RWPE1 (cell line): ENCODE measurements around the gene SRBD1.

Source experiments
- CTCF ChIA-PET: fragments of 350-600 bp; sonication (Branson Sonifier 250); formaldehyde crosslinking; extraction: SDS; loops from one replicate; lab custom pipeline; 2021; lab: Yijun Ruan, JAX
- POLR2A ChIA-PET: fragments of 400-600 bp; formaldehyde crosslinking; extraction: SDS; loops from one replicate; lab custom pipeline; 2020; ENCODE audit warnings: antibody characterized with exemption; ENCODE audit not compliant: low non-redundant PET; lab: Yijun Ruan, JAX
- DNase-seq: peaks from one replicate; pipeline ENCODE4 v3.0.0; 2012; ENCODE audit warnings: low spot score
- H3K27ac ChIP-seq: fragments of 450-650 bp; 2 replicates; pipeline ENCODE4 v1.5.1; 2017
- CTCF ChIP-seq: fragments of 450-650 bp; conservative IDR thresholded peaks from 2 replicates; pipeline ENCODE4 v1.5.1; 2017; ENCODE audit warnings: low read depth, mild to moderate bottlenecking

SRBD1 gene

GRCh38 chr2:45404807-45405297 lies 206.2 kb downstream of the SRBD1 start:
- ChIA-PET POLR2A (no interaction called here), CTCF (no interaction called here)
- no peak overlapping the region for H3K27ac ChIP-seq
- no peak for TF ChIP-seq CTCF
- DNase-seq = no peak

- POLR2A ChIA-PET = no interaction called here
- DNase-seq = no peak
- TF ChIP-seq CTCF = no peak
- CTCF ChIA-PET = no interaction called here
- H3K27ac ChIP-seq = no peak overlapping the region
These were observed 208.0 kb downstream of the SRBD1 start for GRCh38 chr2:45403036-45403435.

GRCh38 chr2:45401431-45401922 lies 209.6 kb downstream of the SRBD1 start:
- DNase-seq = no peak
- H3K27ac ChIP-seq = no peak overlapping the region
- no peak for TF ChIP-seq CTCF
- ChIA-PET POLR2A (no interaction called here), CTCF (no interaction called here)

- DNase-seq = no peak
- TF ChIP-seq CTCF = no peak
- H3K27ac ChIP-seq = no peak overlapping the region
- CTCF ChIA-PET = no interaction called here
- POLR2A ChIA-PET = interaction anchor here (0.7 kb wide), 1 partner anchor 30 kb away, joined by 3 read pairs; no protein-coding TSS in a partner anchor
These were observed 211.9 kb downstream of the SRBD1 start for GRCh38 chr2:45399040-45399784.

- TF ChIP-seq CTCF = no peak
- DNase-seq = no peak
- POLR2A ChIA-PET = no interaction called here
- CTCF ChIA-PET = no interaction called here
- H3K27ac ChIP-seq = no peak overlapping the region
These were observed 213.8 kb downstream of the SRBD1 start for GRCh38 chr2:45397292-45397691.

- ChIA-PET CTCF (interaction anchor here (0.6 kb wide), 1 partner anchor 19 kb away, joined by 3 read pairs; no protein-coding TSS in a partner anchor), POLR2A (no interaction called here)
- no peak for TF ChIP-seq CTCF
These were observed 214.4 kb downstream of the SRBD1 start for GRCh38 chr2:45396671-45397070.

More at GRCh38 chr2:45396671-45397070, 214.4 kb downstream of the SRBD1 start:
- H3K27ac ChIP-seq = no peak overlapping the region
- DNase-seq = no peak
